DMS114 treated with DMSO at 0.1 percent for 48 hours (cell line): Measurements from ENCODE around the gene PHETA2.

Experiments used
- DNase-seq: peaks from one replicate; lab custom pipeline; 2025; ENCODE audit not compliant: unreplicated experiment; lab: John Stamatoyannopoulos, UW

PHETA2 gene, protein sequence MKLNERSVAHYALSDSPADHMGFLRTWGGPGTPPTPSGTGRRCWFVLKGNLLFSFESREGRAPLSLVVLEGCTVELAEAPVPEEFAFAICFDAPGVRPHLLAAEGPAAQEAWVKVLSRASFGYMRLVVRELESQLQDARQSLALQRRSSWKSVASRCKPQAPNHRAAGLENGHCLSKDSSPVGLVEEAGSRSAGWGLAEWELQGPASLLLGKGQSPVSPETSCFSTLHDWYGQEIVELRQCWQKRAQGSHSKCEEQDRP

GRCh38 chr22:42074132-42074811, at the start of gene PHETA2:
Gene PHETA2, plus strand, starts transcription at chr22:42074248. Its CDS starts 3,046 bp downstream, at chr22:42077294.
- DNase-seq: no peak

- DNase-seq: no peak
Measured at GRCh38 chr22:42025421-42025820, 48.6 kb upstream of the PHETA2 start.

GRCh38 chr22:42026705-42027104, 47.3 kb upstream of the PHETA2 start:
- no peak for DNase-seq

DNA sequence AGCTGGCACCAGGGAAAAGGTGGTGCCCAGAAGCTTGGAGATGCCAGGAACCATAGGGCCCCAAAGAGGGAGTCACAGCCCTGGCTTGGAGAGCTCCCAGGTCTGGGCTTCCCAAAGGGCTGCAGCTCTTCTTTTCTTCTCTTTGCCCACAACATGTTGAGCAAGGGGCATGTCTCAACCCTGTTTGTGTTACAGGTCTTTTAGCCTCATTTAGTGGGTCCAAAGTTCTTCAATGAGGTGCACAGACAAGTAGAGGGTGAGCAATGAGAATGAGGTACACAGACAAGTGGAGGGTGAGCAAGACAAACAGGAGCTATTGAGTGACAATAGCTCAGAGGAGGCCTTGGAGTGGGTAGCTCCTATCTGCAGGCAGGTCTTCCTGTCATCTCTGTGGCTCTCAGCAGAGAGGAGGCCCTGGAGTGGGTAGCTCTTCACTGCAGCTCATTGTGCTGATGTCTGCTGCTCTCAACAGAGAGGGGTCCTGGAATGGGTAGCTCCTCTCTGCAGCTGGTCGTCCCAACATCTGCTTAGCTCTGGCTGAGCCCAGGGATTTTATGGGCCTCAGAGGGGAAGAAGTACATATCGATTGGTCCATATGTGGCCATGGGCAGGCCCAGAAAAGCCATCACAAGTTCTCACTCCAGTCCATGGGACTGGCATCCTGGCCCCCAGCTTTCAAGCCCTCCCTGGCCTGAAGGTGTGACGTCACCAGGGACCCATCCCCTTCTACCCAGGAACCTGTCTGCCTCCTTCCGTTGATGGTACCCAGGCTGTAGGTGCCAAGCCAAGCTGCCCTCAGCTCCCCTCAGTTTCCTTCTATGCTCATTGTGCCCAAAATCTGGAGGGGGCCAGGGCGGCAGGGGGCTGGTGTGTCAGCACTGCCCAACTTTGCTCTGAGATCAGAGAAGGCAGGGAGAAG, 40.5 kb upstream of the PHETA2 start:
- DNase-seq: no peak

- DNase-seq: no peak
Measured at GRCh38 chr22:42035256-42035655, 38.8 kb upstream of the PHETA2 start.

GRCh38 chr22:42039271-42039670, 34.8 kb upstream of the PHETA2 start:
- no peak for DNase-seq

DNA sequence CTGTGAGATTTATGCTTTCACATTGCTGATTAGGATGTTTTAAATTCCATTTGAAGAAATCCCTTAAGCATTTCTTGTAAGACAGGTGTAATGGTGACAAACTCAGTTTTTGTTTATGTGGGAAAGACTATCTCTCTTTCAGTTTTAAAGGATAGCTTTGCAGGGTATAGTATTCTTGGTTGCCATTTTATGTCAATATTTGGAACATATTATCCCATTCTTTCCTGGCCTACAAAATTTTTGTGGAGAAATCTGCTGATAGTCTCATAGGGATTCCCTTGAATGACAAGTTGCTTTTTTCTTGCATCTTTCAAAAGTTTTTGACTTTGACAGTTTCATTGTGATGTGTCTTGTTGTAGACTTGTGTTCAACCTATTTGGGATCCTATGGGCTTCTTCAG, 32.3 kb upstream of the PHETA2 start:
- DNase-seq: no peak

- DNase-seq: no peak
Measured at GRCh38 chr22:42050641-42051180, 23.3 kb upstream of the PHETA2 start.

DNA sequence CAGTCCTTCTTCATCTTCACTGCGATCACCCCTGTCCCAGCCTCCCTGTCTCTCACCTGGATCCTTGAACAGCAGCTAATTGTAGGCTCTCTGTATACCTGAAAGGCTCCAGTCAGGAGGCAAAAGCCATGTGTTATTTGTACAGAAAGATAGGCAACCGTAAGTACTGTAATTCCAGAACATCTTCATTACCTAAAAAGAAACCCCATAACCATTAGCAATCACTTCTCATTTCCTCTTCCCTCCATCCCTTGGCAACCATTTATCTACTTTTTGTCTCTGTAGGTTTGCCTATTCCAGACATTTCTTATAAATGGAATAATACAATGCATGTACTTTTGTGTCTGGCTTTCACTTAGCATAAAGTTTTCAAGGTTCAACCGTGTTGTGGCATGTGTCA, 21.3 kb upstream of the PHETA2 start:
- no peak for DNase-seq

DNA sequence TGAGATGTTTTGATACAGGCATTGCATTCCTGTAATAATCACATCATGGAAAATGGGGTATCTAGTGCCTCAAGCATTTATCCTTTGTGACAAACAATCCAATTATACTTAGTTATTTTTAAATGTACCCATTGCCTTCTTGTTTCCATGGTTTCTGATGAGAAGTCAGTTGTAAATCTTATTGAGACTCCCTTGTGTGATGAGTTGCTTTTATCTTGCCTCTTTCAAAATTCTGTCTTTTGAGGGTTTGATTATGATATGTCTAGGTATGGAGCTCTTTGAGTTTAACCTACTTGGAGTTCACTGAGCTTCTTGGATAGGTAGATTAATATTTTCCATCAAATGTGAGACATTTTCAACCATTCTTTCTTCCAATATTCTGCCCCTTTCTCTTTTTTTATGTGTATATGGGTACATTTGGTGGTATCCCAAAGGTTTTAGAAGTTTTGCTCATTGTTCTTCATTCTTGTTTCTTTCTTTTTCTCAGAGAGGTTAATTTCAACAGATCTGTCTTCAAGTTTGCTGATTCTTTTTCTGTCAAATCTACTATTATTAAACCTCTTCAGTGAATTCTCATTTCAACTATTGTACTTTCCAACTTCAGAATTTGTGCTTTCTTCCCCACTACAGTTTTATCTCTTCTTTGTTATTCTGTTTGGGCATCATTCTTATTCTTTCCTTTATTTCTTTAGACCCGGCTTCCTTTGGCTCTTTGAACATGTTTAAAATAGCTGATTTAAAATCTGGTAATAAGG, 17.1 kb upstream of the PHETA2 start:
- DNase-seq: no peak

DNA sequence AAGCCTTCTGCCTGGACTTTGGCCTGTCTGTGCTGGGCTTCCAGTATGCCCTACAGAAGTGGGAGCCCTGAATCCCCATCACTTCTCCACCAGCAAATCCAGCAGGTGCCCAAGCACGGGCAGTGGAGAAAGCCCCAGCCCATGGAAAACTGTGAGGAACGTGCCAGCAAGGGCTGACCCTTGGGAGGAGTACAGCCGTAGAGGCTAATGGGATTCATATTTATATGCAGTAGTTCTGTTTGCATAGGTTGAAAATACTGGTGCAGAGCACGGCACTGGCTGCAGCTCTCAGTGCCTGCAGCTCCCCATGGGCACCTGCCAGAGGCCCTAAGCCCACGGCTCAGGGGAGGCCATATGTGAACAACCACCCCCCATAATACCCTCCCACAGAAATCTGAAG, 13.6 kb upstream of the PHETA2 start:
- no peak for DNase-seq

DNA sequence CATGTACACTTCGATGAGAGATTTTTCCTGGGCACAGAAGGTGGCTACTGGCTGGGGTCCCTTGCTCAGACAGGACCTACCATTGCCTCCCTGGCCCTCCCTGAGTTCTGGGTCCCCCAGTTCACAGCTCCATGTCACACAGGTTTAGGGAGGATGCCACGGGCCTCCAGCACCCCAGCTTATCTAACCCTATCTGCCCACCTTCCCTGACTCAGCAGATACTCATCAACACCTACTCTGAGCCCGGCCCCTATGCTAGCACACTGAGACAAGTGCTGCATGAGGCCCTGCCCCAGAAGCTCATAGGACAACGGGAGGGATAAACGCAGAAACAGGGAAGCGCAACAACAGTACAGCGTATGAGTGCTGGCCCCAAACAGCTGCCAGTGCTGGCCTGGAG, 13.0 kb upstream of the PHETA2 start:
- no peak for DNase-seq

- DNase-seq: no peak
Measured at GRCh38 chr22:42062506-42063170, 11.4 kb upstream of the PHETA2 start.

DNA sequence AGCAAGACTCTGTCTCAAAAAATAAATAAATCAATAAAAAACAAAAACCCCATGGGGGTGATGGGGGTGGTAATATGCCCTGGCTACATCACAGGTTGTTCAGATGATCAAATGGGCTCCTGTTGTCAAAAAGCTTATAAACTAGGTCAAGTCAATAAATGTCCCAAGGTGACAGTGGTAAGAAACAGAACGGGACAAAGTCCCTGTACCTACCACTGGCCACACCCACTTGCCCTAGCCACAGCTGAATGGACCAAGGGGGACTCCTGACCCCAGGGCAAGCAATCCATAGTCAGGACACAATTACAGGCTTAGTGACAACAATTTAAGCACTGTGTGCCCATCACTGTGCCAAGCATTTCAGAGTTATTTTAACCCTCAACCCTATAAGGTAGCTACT, 9.4 kb upstream of the PHETA2 start:
- no peak for DNase-seq

GRCh38 chr22:42065438-42066125, 8.5 kb upstream of the PHETA2 start:
- DNase-seq: no peak

- DNase-seq: no peak
Measured at GRCh38 chr22:42066126-42066761, 7.8 kb upstream of the PHETA2 start.

- DNase-seq: no peak
Measured at GRCh38 chr22:42066937-42067336, 7.1 kb upstream of the PHETA2 start.

GRCh38 chr22:42067671-42068251, 6.3 kb upstream of the PHETA2 start:
- DNase-seq: no peak

- no peak for DNase-seq
Measured at GRCh38 chr22:42068291-42068690, 5.8 kb upstream of the PHETA2 start.
